ENCODE data around the gene SPINK4. TPM values are rescaled to one million over a fixed set of nuclear protein-coding genes. Genes with fewer than 3 reads are reported as not detected.

Gene SPINK4
- total and polyA plus RNA-seq, 4 donors, result 0.70 TPM; not detected in 3

GRCh38 chr9:33233626-33234342 lies 6.2 kb upstream of the SPINK4 start:
- Histone ChIP-seq H3K4me3 (ENCODE audit: low read depth in 1 of 3, low read length in 3 of 3) (no peak overlapping the region), H3K9me3 (ENCODE audit: control insufficient read depth in 4 of 4, low read length in 3 of 4) (no peaks in the 10 kb centered on the region), H3K36me3 (ENCODE audit: control insufficient read depth in 4 of 4, insufficient read depth in 3 of 4, low read depth in 1 of 4, low read length in 3 of 4) (no peaks in the 10 kb centered on the region), H3K27me3 (ENCODE audit: control insufficient read depth in 4 of 4, insufficient read depth in 4 of 4, low read length in 3 of 4) (no peaks in the 10 kb centered on the region), H3K27ac (ENCODE audit: low read depth in 1 of 2, low read length in 2 of 2) (no peak overlapping the region), H3K9ac (ENCODE audit: low read depth in 1 of 2, low read length in 2 of 2) (no peak overlapping the region), H3K4me1 (ENCODE audit: control insufficient read depth in 4 of 4, insufficient read depth in 4 of 4, low read length in 3 of 4) (no peaks in the 10 kb centered on the region)
- no peak for DNase-seq (ENCODE audit: low spot score)
- no peak for TF ChIP-seq YY1 (IDR thresholded peaks at IDR 0.05)
- TF ChIP-seq TAF1 (conservative IDR thresholded peaks at IDR 0.05), result no peak
- no peak for TF ChIP-seq RAD21 (IDR thresholded peaks at IDR 0.05)
- TF ChIP-seq ATF3 (IDR thresholded peaks at IDR 0.05), result no peak
- no peak for TF ChIP-seq NR2F2 (IDR thresholded peaks at IDR 0.05)
- TF ChIP-seq HNF4A (conservative IDR thresholded peaks at IDR 0.05), result no peak
- WGBS, result 70% methylated on average over 1 of the region's 1 CpG

GRCh38 chr9:33234511-33235467 lies 5.2 kb upstream of the SPINK4 start:
- no peak overlapping the region for H3K4me3 ChIP-seq (ENCODE audit: low read depth in 1 of 3, low read length in 3 of 3)
- no peaks in the 10 kb centered on the region for H3K9me3 ChIP-seq (ENCODE audit: control insufficient read depth in 4 of 4, low read length in 3 of 4)
- TF ChIP-seq CTCF (IDR thresholded peaks at IDR 0.05; ENCODE audit: low read depth, low read length, missing input control), result no peak
- no peak for TF ChIP-seq REST (IDR thresholded peaks at IDR 0.05)
- no peak for TF ChIP-seq ZBTB33 (IDR thresholded peaks at IDR 0.05)
- TF ChIP-seq NR2F2 (IDR thresholded peaks at IDR 0.05), result no peak
- no peak for TF ChIP-seq ATF3 (IDR thresholded peaks at IDR 0.05)
- TF ChIP-seq FOXA1 (IDR thresholded peaks at IDR 0.05), result no peak
- no peak for TF ChIP-seq TAF1 (conservative IDR thresholded peaks at IDR 0.05)
- TF ChIP-seq RAD21 (IDR thresholded peaks at IDR 0.05), result no peak
- TF ChIP-seq SP1 (IDR thresholded peaks at IDR 0.05), result no peak
- TF ChIP-seq RXRA (IDR thresholded peaks at IDR 0.05), result no peak
- TF ChIP-seq EGR1 (IDR thresholded peaks at IDR 0.05; ENCODE audit: low read depth in 2 of 2), result no peak
- no peak for TF ChIP-seq FOXA2 (IDR thresholded peaks at IDR 0.05)
- TF ChIP-seq MAX (IDR thresholded peaks at IDR 0.05), result no peak
- TF ChIP-seq HNF4A (conservative IDR thresholded peaks at IDR 0.05), result no peak
- no peak for TF ChIP-seq JUND (IDR thresholded peaks at IDR 0.05)
- TF ChIP-seq YY1 (IDR thresholded peaks at IDR 0.05), result no peak
- TF ChIP-seq HNF4G (IDR thresholded peaks at IDR 0.05), result no peak
- TF ChIP-seq GABPA (IDR thresholded peaks at IDR 0.05 in 1 of 2, conservative IDR thresholded peaks at IDR 0.05 in 1 of 2), result no peak
- H3K36me3 ChIP-seq (ENCODE audit: control insufficient read depth in 4 of 4, insufficient read depth in 3 of 4, low read depth in 1 of 4, low read length in 3 of 4), result no peaks in the 10 kb centered on the region
- no peaks in the 10 kb centered on the region for H3K27me3 ChIP-seq (ENCODE audit: control insufficient read depth in 4 of 4, insufficient read depth in 4 of 4, low read length in 3 of 4)
- 87% methylated on average over 9 of the region's 9 CpGs for WGBS
- no peak overlapping the region for H3K27ac ChIP-seq (ENCODE audit: low read depth in 1 of 2, low read length in 2 of 2)
- H3K9ac ChIP-seq (ENCODE audit: low read depth in 1 of 2, low read length in 2 of 2), result no peak overlapping the region
- no peak for DNase-seq (ENCODE audit: low spot score)
- H3K4me1 ChIP-seq (ENCODE audit: control insufficient read depth in 4 of 4, insufficient read depth in 4 of 4, low read length in 3 of 4), result no peaks in the 10 kb centered on the region
